OCI-LY7 (cell line): ENCODE measurements around the gene ST6GALNAC5.

ENCODE experiments used
- CTCF ChIP-seq: fragments of 200-600 bp; sonication (generic); conservative IDR thresholded peaks from 2 replicates; pipeline ENCODE4 v1.5.1; 2014; ENCODE audit warnings: mild to moderate bottlenecking, antibody characterized with exemption, low read length, moderate library complexity, mixed read lengths
- EZH2phosphoT487 ChIP-seq: fragments of 200-600 bp; sonication (generic); IDR thresholded peaks from 2 replicates; pipeline ENCODE4 v1.6.1; 2018; ENCODE audit warnings: low read depth, borderline replicate concordance, mild to moderate bottlenecking, mixed run types, antibody characterized with exemption, low read length, moderate library complexity, mixed read lengths

DNA sequence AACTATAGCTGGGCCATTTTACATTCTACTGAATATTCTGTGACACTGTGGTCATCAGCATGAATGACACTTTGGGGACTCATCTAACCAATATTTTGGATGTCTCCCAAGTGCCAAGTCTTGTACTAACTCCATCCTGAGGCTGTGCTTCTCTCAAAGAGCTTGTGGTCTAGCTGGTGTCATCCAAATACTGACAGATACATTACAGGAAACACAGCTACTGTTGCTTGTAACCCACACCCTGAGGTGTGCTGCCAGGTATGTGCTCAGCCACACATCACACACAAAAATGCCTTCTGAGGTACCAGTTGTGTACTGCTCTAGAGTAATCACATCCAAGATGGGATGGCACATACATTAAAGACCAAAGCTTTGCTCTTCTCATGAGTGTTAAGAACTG is 81.6 kb downstream of the ST6GALNAC5 start:
- TF ChIP-seq CTCF: no peak
- TF ChIP-seq EZH2phosphoT487: no peak
